Testis (tissue), 3 donors: ENCODE measurements around the gene ERC2. TPM values are rescaled to one million over a fixed set of nuclear protein-coding genes. Genes with fewer than 3 reads are reported as not detected.

ENCODE experiments used
- DNase-seq: peaks from one replicate; pipeline ENCODE4 v3.0.0-alpha.2; 2019
- H3K27ac ChIP-seq, 2 donors: fragments of 200-600 bp; sonication (generic); one replicate each; pipeline ENCODE4 v1.5.1; 2019
- H3K27me3 ChIP-seq: fragments of 200-600 bp; sonication (generic); one replicate; pipeline ENCODE4 v1.5.1; 2019
- H3K36me3 ChIP-seq: fragments of 200-600 bp; sonication (generic); one replicate; pipeline ENCODE4 v1.5.1; 2017; ENCODE audit warnings: low read depth; ENCODE audit errors: missing control alignments
- H3K4me1 ChIP-seq: fragments of 200-600 bp; sonication (generic); one replicate; pipeline ENCODE4 v1.5.1; 2019
- H3K4me3 ChIP-seq, 2 donors: fragments of 200-600 bp; sonication (generic); one replicate each; pipeline ENCODE4 v1.5.1; 2017 to 2019
- H3K9me3 ChIP-seq: fragments of 200-600 bp; sonication (generic); one replicate; pipeline ENCODE4 v1.5.1; 2017
- CTCF ChIP-seq, 3 experiments: fragments of 450-650 bp in 2 of 3; fragments of 200-600 bp in 1 of 3; sonication (generic) in 1 of 3; IDR thresholded peaks; one replicate each; pipeline ENCODE4 v1.5.1; 2016 to 2019; ENCODE audit warnings: antibody characterized with exemption in 3 of 3, mild to moderate bottlenecking in 2 of 3, moderate library complexity in 1 of 3
- POLR2A ChIP-seq: fragments of 450-650 bp; IDR thresholded peaks from one replicate; pipeline ENCODE4 v1.6.1; 2017; ENCODE audit warnings: antibody characterized with exemption, mild to moderate bottlenecking, moderate library complexity
- WGBS, 2 donors: methylation state at CpG; one replicate each; pipeline ENCODE4 v1.1.5; 2018; 5-methylcytosine and 5-hydroxymethylcytosine counted together
- intact Hi-C: fragments of 100-400 bp; cut with DNase I; formaldehyde crosslinking; loops from one replicate; pipeline ENCODE4 v1.15.1; 2023; ENCODE audit warnings: low total_unique reads
- polyA plus RNA-seq: library from polyadenylated mRNA; stranded (reverse); fragments of 350-450 nt; fragmentation: Illumina TruSeq; extraction: RNeasy Lipid Tissue Mini Kit (QIAGEN cat#74804); gene quantifications from one replicate; pipeline ENCODE4 v1.2.3, GENCODE V29; 2014; ENCODE audit warnings: low read depth, low replicate concordance; ENCODE audit not compliant: insufficient read depth
- total RNA-seq, 2 donors: library from RNA; depleted of rRNA; stranded (reverse); fragments of >200 nt; gene quantifications; one replicate each; pipeline ENCODE4 v1.2.3, GENCODE V29; 2016

The ERC2 gene
- total and polyA plus RNA-seq, 3 donors from 2014 or later, result 1.9 to 6.1 (median 5.9) TPM

- 90 to 94% methylated on average over 7 of the region's 7 CpGs for WGBS, 2 donors
- intact Hi-C loops, result no loop called here
- no peak for DNase-seq
- Histone ChIP-seq H3K4me3 (no peak overlapping the region), H3K9me3 (no peaks in the 10 kb centered on the region), H3K4me1 (no peaks in the 10 kb centered on the region), H3K27ac (no peak overlapping the region), H3K36me3 (no peaks in the 10 kb centered on the region), H3K27me3 (no peaks in the 10 kb centered on the region)
- no peak for TF ChIP-seq POLR2A
- TF ChIP-seq CTCF (IDR thresholded peaks at IDR 0.05), result no peak
Observed at GRCh38 chr3:55637906-55638638, 830.2 kb downstream of the ERC2 start.

DNA sequence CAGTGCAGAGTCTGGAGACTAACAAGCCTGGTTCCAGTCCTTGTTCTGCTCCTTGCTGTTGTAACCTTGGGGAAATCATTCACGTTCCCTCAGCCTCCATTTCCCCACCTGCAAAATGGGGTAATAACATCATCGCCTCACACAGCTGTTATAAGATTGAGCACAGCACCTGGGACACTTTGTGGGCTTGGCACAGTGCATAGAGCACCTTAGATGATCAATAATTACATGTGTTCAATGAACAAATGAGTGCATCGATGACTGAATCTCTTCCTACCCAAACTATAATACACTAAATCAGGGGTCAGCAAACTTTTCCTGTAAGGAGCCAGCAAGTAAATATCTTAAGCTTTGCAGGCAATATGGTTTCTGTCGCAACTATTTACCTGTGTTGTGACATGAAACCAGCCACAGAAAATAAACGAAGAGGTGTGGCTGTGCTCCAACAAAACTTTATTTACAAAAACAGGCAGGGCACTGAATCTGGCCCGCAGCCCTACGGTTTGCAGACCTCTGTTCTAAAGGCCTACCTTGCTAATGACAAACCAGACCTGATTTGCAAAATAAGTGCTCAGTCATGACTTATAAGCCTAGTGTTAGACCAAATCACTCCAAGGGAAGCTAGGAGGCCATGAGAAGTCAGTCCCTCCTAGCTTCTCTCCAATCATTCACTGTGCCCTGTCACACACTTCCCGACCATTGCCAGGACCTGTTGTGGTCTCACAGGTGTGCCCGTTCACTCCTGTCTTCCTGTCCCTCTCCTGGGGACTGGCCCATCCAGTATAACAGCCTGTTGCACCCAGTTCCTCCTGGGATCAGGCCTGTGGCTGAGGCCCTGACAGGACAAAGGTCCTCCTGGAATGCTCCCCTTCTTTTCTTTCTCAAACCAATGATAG is 831.7 kb downstream of the ERC2 start:
- 87 to 94% methylated on average over 8 to 9 of the region's 9 CpGs for WGBS, 2 donors
- no peaks in the 10 kb centered on the region for H3K4me1 ChIP-seq
- H3K4me3 ChIP-seq, result no peak overlapping the region
- H3K9me3 ChIP-seq, result no peaks in the 10 kb centered on the region
- intact Hi-C loops, result no loop called here
- DNase-seq, result no peak
- no peak overlapping the region for H3K27ac ChIP-seq
- no peak for TF ChIP-seq CTCF (IDR thresholded peaks at IDR 0.05)
- no peak for TF ChIP-seq POLR2A
- no peaks in the 10 kb centered on the region for H3K27me3 ChIP-seq
- H3K36me3 ChIP-seq, result no peaks in the 10 kb centered on the region

GRCh38 chr3:55634345-55634744 is 833.9 kb downstream of the ERC2 start:
- no peak for TF ChIP-seq POLR2A
- TF ChIP-seq CTCF (IDR thresholded peaks at IDR 0.05), result no peak
- DNase-seq, result no peak
- H3K4me1 ChIP-seq, result peaks cover 1% of the 10 kb centered on the region
- 82 to 86% methylated on average over 6 of the region's 6 CpGs for WGBS, 2 donors
- H3K27ac ChIP-seq, result no peak overlapping the region
- H3K27me3 ChIP-seq, result no peaks in the 10 kb centered on the region
- H3K9me3 ChIP-seq, result no peaks in the 10 kb centered on the region
- H3K36me3 ChIP-seq, result no peaks in the 10 kb centered on the region
- H3K4me3 ChIP-seq, result no peak overlapping the region
- intact Hi-C loops, result no loop called here

DNA sequence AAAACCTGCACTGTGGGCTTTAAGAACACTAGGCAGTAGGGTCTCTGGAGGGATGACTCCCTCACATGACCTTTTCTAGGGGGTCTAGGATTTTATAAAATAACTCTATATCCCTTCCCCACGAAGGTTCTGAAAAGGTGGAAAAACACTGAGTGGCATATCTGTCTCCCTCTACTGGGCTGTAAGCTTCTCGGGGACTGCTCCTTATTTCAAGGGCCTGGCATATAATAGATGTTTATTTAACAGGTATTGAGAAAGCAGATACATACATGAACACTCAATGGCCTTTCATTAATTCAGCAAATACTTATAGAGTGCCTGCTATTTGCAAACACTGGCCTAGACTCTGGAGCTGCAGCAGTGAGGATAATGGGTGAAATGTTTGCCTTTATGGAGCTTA is 834.9 kb downstream of the ERC2 start:
- H3K4me3 ChIP-seq, result no peak overlapping the region
- no peaks in the 10 kb centered on the region for H3K27me3 ChIP-seq
- intact Hi-C loops, result no loop called here
- peaks cover 10% of the 10 kb centered on the region for H3K4me1 ChIP-seq
- H3K27ac ChIP-seq, result no peak overlapping the region
- 88 to 90% methylated on average over 2 of the region's 2 CpGs for WGBS, 2 donors
- H3K9me3 ChIP-seq, result no peaks in the 10 kb centered on the region
- TF ChIP-seq POLR2A, result no peak
- no peak for TF ChIP-seq CTCF (IDR thresholded peaks at IDR 0.05)
- no peak for DNase-seq
- no peaks in the 10 kb centered on the region for H3K36me3 ChIP-seq
